HEK293 (cell line): ENCODE measurements around the gene SLC7A1.

Experiments used
- CTCF ChIA-PET: fragments of 350-600 bp; formaldehyde crosslinking; extraction: SDS; loops from one replicate; lab custom pipeline; 2021; ENCODE audit warnings: antibody characterized with exemption; lab: Yijun Ruan, JAX
- POLR2A ChIA-PET: fragments of 300-600 bp; formaldehyde crosslinking; extraction: SDS; loops from one replicate; lab custom pipeline; 2020; ENCODE audit warnings: antibody characterized with exemption, inconsistent platforms; lab: Yijun Ruan, JAX
- H3K27ac ChIP-seq: fragments of 200-500 bp; sonication (Bioruptor generic); 2 replicates; pipeline ENCODE4 v1.5.1; 2014; ENCODE audit warnings: low read depth, low read length, control low read depth, inconsistent platforms; ENCODE audit errors: extremely low read depth
- H3K36me3 ChIP-seq, 2 experiments: fragments of 200-500 bp in 1 of 2; sonication (Bioruptor generic) in 1 of 2; 1 replicate in 1 of 2; 2 replicates in 1 of 2; pipeline ENCODE4 v1.5.1; 2014 to 2017; ENCODE audit warnings: inconsistent platforms in 2 of 2, low read length in 2 of 2; ENCODE audit not compliant: control insufficient read depth in 2 of 2, insufficient read depth in 1 of 2
- H3K4me1 ChIP-seq: fragments of 200-500 bp; sonication (Bioruptor generic); 2 replicates; pipeline ENCODE4 v1.5.1; 2014; ENCODE audit warnings: mild to moderate bottlenecking, low read length, inconsistent platforms; ENCODE audit not compliant: control insufficient read depth, insufficient read depth
- H3K4me3 ChIP-seq: 2 replicates; pipeline ENCODE4 v1.5.1; 2011; ENCODE audit warnings: low read depth, mild to moderate bottlenecking, control low read depth, low read length, moderate library complexity
- H3K9me3 ChIP-seq: fragments of 200-500 bp; sonication (Bioruptor generic); 2 replicates; pipeline ENCODE4 v1.5.1; 2014; ENCODE audit warnings: low read depth, low read length, inconsistent platforms; ENCODE audit not compliant: control insufficient read depth, insufficient read depth
- ELK4 ChIP-seq: IDR thresholded peaks from 2 replicates; pipeline ENCODE4 v1.6.1; 2011; ENCODE audit warnings: mild to moderate bottlenecking, low read depth, low read length, borderline replicate concordance
- GLI2 ChIP-seq: fragments of 450-650 bp; formaldehyde crosslinking; IDR thresholded peaks from 2 replicates; pipeline ENCODE4; 2017; ENCODE audit warnings: missing biosample characterization, missing genetic modification characterization, low read depth, borderline replicate concordance
- HOXA7 ChIP-seq: sonication (generic); formaldehyde crosslinking; IDR thresholded peaks from 2 replicates; pipeline ENCODE4 v1.8.1; 2022; ENCODE audit warnings: missing genetic modification reagents, borderline replicate concordance
- KLF9 ChIP-seq: fragments of 450-650 bp; formaldehyde crosslinking; IDR thresholded peaks from 2 replicates; pipeline ENCODE4 v1.5.1; 2016; ENCODE audit warnings: missing biosample characterization, missing genetic modification characterization, low read depth
- PRDM4 ChIP-seq: fragments of 450-650 bp; formaldehyde crosslinking; IDR thresholded peaks from 2 replicates; pipeline ENCODE4 v1.5.1; 2017; ENCODE audit warnings: missing biosample characterization, missing genetic modification characterization
- SCRT2 ChIP-seq: fragments of 450-650 bp; formaldehyde crosslinking; IDR thresholded peaks from 2 replicates; pipeline ENCODE4 v1.5.1; 2016; ENCODE audit warnings: missing biosample characterization, missing genetic modification characterization
- SP3 ChIP-seq: fragments of 450-650 bp; formaldehyde crosslinking; IDR thresholded peaks from 2 replicates; pipeline ENCODE4 v1.5.1; 2016; ENCODE audit warnings: missing biosample characterization, missing genetic modification characterization
- ZFP37 ChIP-seq: fragments of 450-650 bp; formaldehyde crosslinking; IDR thresholded peaks from 2 replicates; pipeline ENCODE4 v1.5.1; 2016; ENCODE audit warnings: missing biosample characterization, missing genetic modification characterization
- ZNF114 ChIP-seq: fragments of 450-650 bp; formaldehyde crosslinking; IDR thresholded peaks from 2 replicates; pipeline ENCODE4 v1.5.0; 2017; ENCODE audit warnings: missing biosample characterization, missing genetic modification characterization
- ZNF16 ChIP-seq: fragments of 450-650 bp; formaldehyde crosslinking; IDR thresholded peaks from 2 replicates; pipeline ENCODE4 v1.5.1; 2016; ENCODE audit warnings: low read depth, missing biosample characterization, missing genetic modification characterization
- ZNF174 ChIP-seq: fragments of 450-650 bp; formaldehyde crosslinking; IDR thresholded peaks from 2 replicates; pipeline ENCODE4 v1.5.0; 2017; ENCODE audit warnings: missing biosample characterization, mild to moderate bottlenecking, missing genetic modification characterization
- ZNF2 ChIP-seq: fragments of 450-650 bp; formaldehyde crosslinking; IDR thresholded peaks from 2 replicates; pipeline ENCODE4 v1.5.1; 2016; ENCODE audit warnings: missing biosample characterization, missing genetic modification characterization
- ZNF366 ChIP-seq: fragments of 450-650 bp; formaldehyde crosslinking; conservative IDR thresholded peaks from 2 replicates; pipeline ENCODE4 v1.5.1; 2016; ENCODE audit warnings: missing biosample characterization, missing genetic modification characterization
- ZNF404 ChIP-seq: fragments of 450-650 bp; formaldehyde crosslinking; IDR thresholded peaks from 2 replicates; pipeline ENCODE4 v1.5.1; 2017; ENCODE audit warnings: missing biosample characterization, missing genetic modification characterization
- ZNF423 ChIP-seq: fragments of 450-650 bp; formaldehyde crosslinking; IDR thresholded peaks from 2 replicates; pipeline ENCODE4 v1.5.1; 2016; ENCODE audit warnings: missing biosample characterization, missing genetic modification characterization
- ZNF488 ChIP-seq: fragments of 450-650 bp; formaldehyde crosslinking; IDR thresholded peaks from 2 replicates; pipeline ENCODE4 v1.5.1; 2016; ENCODE audit warnings: missing biosample characterization, missing genetic modification characterization
- ZNF558 ChIP-seq: fragments of 450-650 bp; formaldehyde crosslinking; IDR thresholded peaks from 2 replicates; pipeline ENCODE4 v1.5.1; 2016; ENCODE audit warnings: missing biosample characterization, missing genetic modification characterization
- ZNF624 ChIP-seq: fragments of 450-650 bp; formaldehyde crosslinking; IDR thresholded peaks from 2 replicates; pipeline ENCODE4 v1.5.1; 2017; ENCODE audit warnings: missing biosample characterization, missing genetic modification characterization
- ZNF660 ChIP-seq: fragments of 450-650 bp; IDR thresholded peaks from 2 replicates; pipeline ENCODE4 v1.5.1; 2018; ENCODE audit warnings: missing biosample characterization, mild to moderate bottlenecking, missing genetic modification characterization
- ZNF670 ChIP-seq: fragments of 450-650 bp; formaldehyde crosslinking; IDR thresholded peaks from 2 replicates; pipeline ENCODE4 v1.5.1; 2016; ENCODE audit warnings: missing biosample characterization, missing genetic modification characterization, low read depth
- ZNF777 ChIP-seq: fragments of 450-650 bp; formaldehyde crosslinking; IDR thresholded peaks from 2 replicates; pipeline ENCODE4 v1.5.1; 2017; ENCODE audit warnings: missing biosample characterization, missing genetic modification characterization, borderline replicate concordance
- ZXDB ChIP-seq: fragments of 450-650 bp; formaldehyde crosslinking; IDR thresholded peaks from 2 replicates; pipeline ENCODE4 v1.5.1; 2016; ENCODE audit warnings: missing biosample characterization, missing genetic modification characterization
- TF ChIP-seq, protein P1 (sequence below): fragments of 450-650 bp; formaldehyde crosslinking; IDR thresholded peaks from 2 replicates; pipeline ENCODE4 v1.5.1; 2016; ENCODE audit warnings: missing biosample characterization, missing genetic modification characterization

Gene SLC7A1

DNA sequence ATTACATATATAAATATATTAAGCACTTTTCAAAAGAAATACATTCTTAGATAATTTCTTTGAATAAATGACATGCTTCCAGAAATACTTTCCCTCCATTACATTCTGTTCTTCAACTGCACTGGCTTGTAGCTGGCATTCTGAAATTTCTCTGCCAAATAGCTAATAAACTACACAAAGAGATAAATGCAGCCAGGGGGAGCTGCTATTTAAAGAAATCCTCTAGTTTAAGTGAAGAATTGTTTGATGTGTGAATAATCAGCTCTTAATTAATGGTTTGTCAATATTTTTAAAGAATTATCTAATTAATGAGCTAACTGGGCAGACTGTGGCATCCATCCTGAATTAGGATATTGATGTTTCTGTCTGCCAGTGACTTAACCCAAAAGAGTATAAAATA is 30.7 kb downstream of the SLC7A1 start:
- Histone ChIP-seq H3K36me3 (no peaks in the 10 kb centered on the region), H3K4me3 (no peak overlapping the region), H3K9me3 (no peaks in the 10 kb centered on the region), H3K27ac (no peak overlapping the region), H3K4me1 (peaks cover 12% of the 10 kb centered on the region)
- no peak for TF ChIP-seq KLF9 (tag by site-specific recombination)
- TF ChIP-seq ZNF16 (tag by site-specific recombination) = no peak
- no peak for TF ChIP-seq ZXDB (tag by site-specific recombination)
- TF ChIP-seq GLI2 = no peak
- TF ChIP-seq, protein P1, sequence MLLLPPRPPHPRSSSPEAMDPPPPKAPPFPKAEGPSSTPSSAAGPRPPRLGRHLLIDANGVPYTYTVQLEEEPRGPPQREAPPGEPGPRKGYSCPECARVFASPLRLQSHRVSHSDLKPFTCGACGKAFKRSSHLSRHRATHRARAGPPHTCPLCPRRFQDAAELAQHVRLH = no peak
- no peak for TF ChIP-seq ZNF404
- TF ChIP-seq ZNF670 (tag by site-specific recombination) = no peak
- no peak for TF ChIP-seq ZNF624 (tag by site-specific recombination)
- TF ChIP-seq HOXA7 (CRISPR knock-in tag) = no peak
- no peak for TF ChIP-seq ZNF558
- no peak for TF ChIP-seq ZNF777 (tag by site-specific recombination)
- no peak for TF ChIP-seq SCRT2
- TF ChIP-seq PRDM4 = no peak
- no peak for TF ChIP-seq ZNF660 (tag by site-specific recombination)
- no peak for TF ChIP-seq ZNF423 (tag by site-specific recombination)
- TF ChIP-seq ELK4 = no peak
- ChIA-PET CTCF (interaction anchor here (0.8 to 1.3 kb wide), 3 partner anchors 9 to 20 kb away, joined by 3 to 5 read pairs (median 4); no protein-coding TSS in a partner anchor), POLR2A (no interaction called here)

DNA sequence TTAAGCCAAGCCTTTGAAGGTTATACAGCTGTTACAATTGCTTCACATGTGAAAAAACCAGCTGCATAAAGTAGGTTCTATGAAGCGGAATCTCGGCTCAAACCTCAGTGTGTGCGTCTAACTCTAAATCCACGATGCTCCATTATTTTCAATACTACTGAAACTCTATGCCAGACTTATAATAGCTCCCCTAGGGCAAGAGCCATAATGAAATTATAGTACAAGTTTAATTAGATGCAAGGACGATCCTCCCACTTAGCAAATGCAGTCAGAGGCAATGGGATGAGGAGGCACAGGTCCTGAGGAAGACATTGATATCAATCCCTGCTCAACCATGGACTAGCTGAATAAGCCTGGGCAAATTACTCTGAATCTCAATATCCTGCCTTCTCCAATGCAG is 31.1 kb downstream of the SLC7A1 start:
- ChIA-PET POLR2A (no interaction called here), CTCF (interaction anchor here (0.8 to 1.3 kb wide), 3 partner anchors 8 to 19 kb away, joined by 3 to 5 read pairs (median 4); no protein-coding TSS in a partner anchor)
- Histone ChIP-seq H3K27ac (no peak overlapping the region), H3K9me3 (no peaks in the 10 kb centered on the region), H3K36me3 (no peaks in the 10 kb centered on the region), H3K4me1 (peaks cover 10% of the 10 kb centered on the region)
- TF ChIP-seq ZNF366 (tag by site-specific recombination) (no peak), ZNF114 (tag by site-specific recombination) (no peak), ZNF488 (tag by site-specific recombination) (no peak), ZNF174 (tag by site-specific recombination) (no peak), ZFP37 (tag by site-specific recombination) (no peak), SP3 (tag by site-specific recombination) (no peak), ZNF2 (tag by site-specific recombination) (no peak), GLI2 (no peak)
- TF ChIP-seq, protein P1 = no peak
- TF ChIP-seq, all 188 proteins: peak for 0
- no peak overlapping the region for H3K4me3 ChIP-seq
